Lower lobe of right lung (tissue), 2 donors: ENCODE results near the gene CD163. TPM values are rescaled to one million over a fixed set of nuclear protein-coding genes. Genes with fewer than 3 reads are reported as not detected.
A peak's percentile ranks its signal among the peaks of the same experiment; 100 is the strongest.

Experiments used
- ATAC-seq, 2 donors: fragments of 200-7000 bp; cut with Tn5 transposase; one replicate each; pipeline ENCODE4 v1.9.1; 2020 to 2022; ENCODE audit warnings: mild to moderate bottlenecking in 2 of 2, moderate library complexity in 2 of 2
- DNase-seq: peaks from one replicate; pipeline ENCODE4 v3.0.0-alpha.2; 2020
- H3K27ac ChIP-seq: fragments of 200-600 bp; one replicate; pipeline ENCODE4 v1.8.0; 2022
- H3K27me3 ChIP-seq: fragments of 200-600 bp; one replicate; pipeline ENCODE4 v1.8.0; 2022; ENCODE audit warnings: low read depth
- H3K36me3 ChIP-seq: fragments of 200-600 bp; one replicate; pipeline ENCODE4 v1.8.0; 2022; ENCODE audit warnings: mild to moderate bottlenecking
- H3K4me1 ChIP-seq: fragments of 200-600 bp; one replicate; pipeline ENCODE4 v1.8.0; 2022
- H3K4me3 ChIP-seq: fragments of 200-600 bp; one replicate; pipeline ENCODE4 v1.8.0; 2022; ENCODE audit warnings: mild to moderate bottlenecking
- H3K9me3 ChIP-seq: fragments of 200-600 bp; one replicate; pipeline ENCODE4 v1.8.0; 2022
- CTCF ChIP-seq: fragments of 200-600 bp; IDR thresholded peaks from one replicate; pipeline ENCODE4 v1.8.0; 2022; ENCODE audit warnings: antibody characterized with exemption, mild to moderate bottlenecking
- intact Hi-C: fragments of 100-400 bp; cut with DNase I; formaldehyde crosslinking; loops from one replicate; pipeline ENCODE4 v1.11.0; 2022
- total RNA-seq: library from RNA; stranded (reverse); fragmentation: NEBNext Ultra II Directional; extraction: Animal tissue kit (Norgen Biotek cat#: 25700); gene quantifications from one replicate; pipeline ENCODE4 v1.2.1, GENCODE V29; 2021
- donor health status: DM: no; HTN: yes; CAD: no; lungs with severe emphysema.

Gene CD163
- total RNA-seq, 1 donor from 2014 or later = 525 TPM

DNA sequence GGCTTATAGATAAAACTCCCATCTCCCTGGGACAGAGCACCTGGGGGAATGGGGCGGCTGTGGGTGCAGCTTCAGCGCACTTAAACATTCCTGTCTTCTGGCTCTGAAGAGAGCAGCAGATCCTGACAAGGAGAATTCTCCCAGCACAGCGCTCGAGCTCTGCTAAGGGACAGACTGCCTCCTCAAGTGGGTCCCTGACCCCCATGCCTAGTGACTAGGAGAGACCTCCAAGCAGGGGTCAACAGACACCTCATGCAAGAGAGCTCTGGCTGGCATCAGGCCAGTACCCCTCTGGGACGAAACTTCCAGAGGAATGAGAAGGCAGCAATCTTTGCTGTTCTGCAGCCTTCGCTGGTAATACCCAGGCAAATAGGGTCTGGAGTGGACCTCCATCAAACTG lies 31.5 kb downstream of the CD163 start:
- no peaks in the 10 kb centered on the region for H3K36me3 ChIP-seq
- ATAC-seq = no peak
- DNase-seq = no peak
- intact Hi-C loops = no loop called here
- no peaks in the 10 kb centered on the region for H3K9me3 ChIP-seq
- H3K4me3 ChIP-seq = no peak overlapping the region
- no peaks in the 10 kb centered on the region for H3K4me1 ChIP-seq
- TF ChIP-seq CTCF = no peak
- no peak overlapping the region for H3K27ac ChIP-seq
- H3K27me3 ChIP-seq = no peaks in the 10 kb centered on the region

- no peak for DNase-seq
- intact Hi-C loops = loop anchor here (5.0 kb wide), 1 partner anchor 243 kb away; no protein-coding TSS in a partner anchor
- Histone ChIP-seq H3K4me1 (no peaks in the 10 kb centered on the region), H3K9me3 (no peaks in the 10 kb centered on the region), H3K27me3 (no peaks in the 10 kb centered on the region), H3K36me3 (no peaks in the 10 kb centered on the region), H3K27ac (no peak overlapping the region), H3K4me3 (no peak overlapping the region)
- ATAC-seq = peak; percentile 89 to 91
- peak; percentile 87 for TF ChIP-seq CTCF
Measured at GRCh38 chr12:7460375-7461259, 43.0 kb downstream of the CD163 start.

- peak; percentile 37 to 45 for ATAC-seq
- Histone ChIP-seq H3K4me1 (no peaks in the 10 kb centered on the region), H3K27ac (no peak overlapping the region), H3K4me3 (no peak overlapping the region), H3K36me3 (no peaks in the 10 kb centered on the region), H3K9me3 (no peaks in the 10 kb centered on the region), H3K27me3 (no peaks in the 10 kb centered on the region)
- TF ChIP-seq CTCF = no peak
- DNase-seq = no peak
- intact Hi-C loops = loop anchor here (5.0 kb wide), 1 partner anchor 243 kb away; no protein-coding TSS in a partner anchor
Measured at GRCh38 chr12:7459973-7460372, 43.6 kb downstream of the CD163 start.

- Histone ChIP-seq H3K36me3 (no peaks in the 10 kb centered on the region), H3K27me3 (no peaks in the 10 kb centered on the region), H3K4me1 (no peaks in the 10 kb centered on the region), H3K4me3 (no peak overlapping the region), H3K9me3 (no peaks in the 10 kb centered on the region), H3K27ac (no peak overlapping the region)
- ATAC-seq (no peak), DNase-seq (no peak)
- intact Hi-C loops = no loop called here
- TF ChIP-seq CTCF = no peak
Measured at GRCh38 chr12:7451756-7452155, 51.8 kb downstream of the CD163 start.

DNA sequence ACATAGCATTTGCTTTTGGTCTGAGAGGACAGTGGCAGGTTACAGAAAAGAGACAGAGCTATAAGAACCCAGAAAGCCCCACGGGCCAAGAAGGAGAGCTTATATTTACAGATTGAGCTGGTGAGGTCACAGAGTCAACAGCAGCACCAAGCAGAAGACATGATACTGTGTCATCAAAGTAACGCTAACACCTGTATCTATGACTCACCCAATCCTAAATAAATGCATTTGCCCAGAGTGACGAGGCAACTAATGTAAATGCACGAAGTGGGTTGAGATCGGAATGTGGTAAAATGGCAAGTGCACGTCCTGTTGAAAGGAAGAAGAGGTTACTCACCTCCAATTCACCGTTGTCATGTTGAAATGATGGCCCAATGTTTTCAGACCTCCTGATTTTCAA lies 52.9 kb downstream of the CD163 start:
- no peak overlapping the region for H3K27ac ChIP-seq
- TF ChIP-seq CTCF = no peak
- no peaks in the 10 kb centered on the region for H3K9me3 ChIP-seq
- intact Hi-C loops = no loop called here
- ATAC-seq (no peak), DNase-seq (no peak)
- H3K4me3 ChIP-seq = no peak overlapping the region
- no peaks in the 10 kb centered on the region for H3K36me3 ChIP-seq
- no peaks in the 10 kb centered on the region for H3K4me1 ChIP-seq
- no peaks in the 10 kb centered on the region for H3K27me3 ChIP-seq
